GM23338 (cell line): Measurements from ENCODE around the gene CADPS2. TPM values are rescaled to one million over a fixed set of nuclear protein-coding genes. Genes with fewer than 3 reads are reported as not detected.

Experiments used
- ATAC-seq: fragments of 200-7000 bp; cut with Tn5 transposase; 3 replicates; pipeline ENCODE4 v1.9.1; 2020
- DNase-seq: peaks from one replicate; pipeline ENCODE4 v3.0.0-alpha.2; 2015; ENCODE audit warnings: low spot score
- H2AFZ ChIP-seq: fragments of 200-600 bp; sonication (generic); 2 replicates; pipeline ENCODE4 v1.8.0; 2016; ENCODE audit warnings: antibody characterized with exemption, mild to moderate bottlenecking, moderate library complexity
- H3F3A ChIP-seq: fragments of 200-600 bp; sonication (generic); replicated peaks from 2 replicates; pipeline ENCODE4 v1.8.0; 2017; ENCODE audit warnings: antibody characterized with exemption, mixed run types, low read depth
- H3K27ac ChIP-seq: fragments of 200-600 bp; sonication (generic); 2 replicates; pipeline ENCODE4 v1.6.1; 2016; ENCODE audit warnings: low read depth
- H3K27me3 ChIP-seq: fragments of 200-600 bp; sonication (generic); 2 replicates; pipeline ENCODE4 v1.8.0; 2016; ENCODE audit warnings: mild to moderate bottlenecking, mixed run types, moderate library complexity; ENCODE audit not compliant: insufficient read depth
- H3K36me3 ChIP-seq: fragments of 200-600 bp; sonication (generic); 2 replicates; pipeline ENCODE4 v1.8.0; 2016; ENCODE audit warnings: mild to moderate bottlenecking; ENCODE audit not compliant: insufficient read depth
- H3K4me1 ChIP-seq: fragments of 200-600 bp; sonication (generic); 2 replicates; pipeline ENCODE4 v1.8.0; 2016; ENCODE audit warnings: mild to moderate bottlenecking, moderate library complexity; ENCODE audit not compliant: insufficient read depth
- H3K4me2 ChIP-seq: fragments of 200-600 bp; sonication (generic); 2 replicates; pipeline ENCODE4 v1.7.1; 2017; ENCODE audit warnings: mixed run types
- H3K4me3 ChIP-seq: fragments of 200-600 bp; sonication (generic); 2 replicates; pipeline ENCODE4 v1.6.1; 2016; ENCODE audit warnings: mixed run types
- H3K79me2 ChIP-seq: fragments of 200-600 bp; sonication (generic); replicated peaks from 2 replicates; pipeline ENCODE4 v1.8.0; 2017; ENCODE audit warnings: mild to moderate bottlenecking; ENCODE audit not compliant: insufficient read depth
- H3K9me2 ChIP-seq: fragments of 200-600 bp; sonication (generic); 2 replicates; pipeline ENCODE4 v1.8.0; 2017; ENCODE audit not compliant: insufficient read depth
- H4K20me1 ChIP-seq: fragments of 200-600 bp; sonication (generic); replicated peaks from 2 replicates; pipeline ENCODE4 v1.8.0; 2017; ENCODE audit warnings: mild to moderate bottlenecking; ENCODE audit not compliant: insufficient read depth
- H3K27ac Mint-ChIP-seq: 2 replicates; pipeline ENCODE4 v1.8.0; 2020; ENCODE audit warnings: inconsistent platforms, mild to moderate bottlenecking, moderate library complexity, mixed read lengths
- H3K27me3 Mint-ChIP-seq: 3 replicates; pipeline ENCODE4 v1.8.0; 2022; ENCODE audit warnings: low read depth, mild to moderate bottlenecking, moderate library complexity, mixed read lengths, inconsistent platforms; ENCODE audit not compliant: insufficient read depth, poor library complexity
- H3K36me3 Mint-ChIP-seq: 3 replicates; pipeline ENCODE4 v1.8.0; 2021; ENCODE audit warnings: low read depth, mild to moderate bottlenecking, inconsistent platforms, moderate library complexity, mixed read lengths
- H3K4me1 Mint-ChIP-seq: 3 replicates; pipeline ENCODE4 v1.8.0; 2020; ENCODE audit warnings: mild to moderate bottlenecking, inconsistent platforms, mixed read lengths
- H3K4me3 Mint-ChIP-seq: 3 replicates; pipeline ENCODE4 v1.8.0; 2021; ENCODE audit warnings: moderate library complexity, mild to moderate bottlenecking, inconsistent platforms, mixed read lengths
- H3K9me3 Mint-ChIP-seq: 3 replicates; pipeline ENCODE4 v1.8.0; 2020; ENCODE audit warnings: moderate library complexity, mild to moderate bottlenecking, inconsistent platforms, mixed read lengths
- CREB1 ChIP-seq: fragments of 250-450 bp; sonication (Bioruptor Pico); IDR thresholded peaks from 2 replicates; pipeline ENCODE4 v1.5.0; 2020; ENCODE audit warnings: low read depth, mild to moderate bottlenecking, moderate library complexity
- EZH2 ChIP-seq: fragments of 200-600 bp; sonication (generic); IDR thresholded peaks from one replicate; pipeline ENCODE4 v1.8.0; 2017; ENCODE audit warnings: antibody characterized with exemption, mild to moderate bottlenecking, low read depth; ENCODE audit not compliant: unreplicated experiment
- EZH2phosphoT487 ChIP-seq: fragments of 200-600 bp; sonication (generic); IDR thresholded peaks from one replicate; pipeline ENCODE4 v1.8.1; 2018; ENCODE audit warnings: antibody characterized with exemption; ENCODE audit not compliant: unreplicated experiment
- JUNB ChIP-seq: IDR thresholded peaks from one replicate; pipeline ENCODE4 v1.6.1; 2016; ENCODE audit warnings: antibody characterized with exemption; ENCODE audit not compliant: unreplicated experiment
- NANOG ChIP-seq: IDR thresholded peaks from 2 replicates; pipeline ENCODE4 v1.6.1; 2016; ENCODE audit warnings: antibody characterized with exemption, borderline replicate concordance
- POLR2AphosphoS5 ChIP-seq: IDR thresholded peaks from 2 replicates; pipeline ENCODE4 v1.6.1; 2016; ENCODE audit warnings: antibody characterized with exemption, low read depth
- STAT1 ChIP-seq: IDR thresholded peaks from one replicate; pipeline ENCODE4 v1.6.1; 2016; ENCODE audit warnings: antibody characterized with exemption; ENCODE audit not compliant: unreplicated experiment
- ZNF114 ChIP-seq: fragments of 250-450 bp; sonication (Bioruptor Pico); IDR thresholded peaks from 2 replicates; pipeline ENCODE4 v1.5.0; 2020; ENCODE audit warnings: mild to moderate bottlenecking, moderate library complexity
- ZNF331 ChIP-seq: fragments of 250-450 bp; sonication (Bioruptor Pico); IDR thresholded peaks from 2 replicates; pipeline ENCODE4 v1.5.0; 2020; ENCODE audit warnings: low read depth, mild to moderate bottlenecking, moderate library complexity
- polyA plus RNA-seq: library from polyadenylated mRNA; unstranded; fragments of >200 nt; fragmentation: Nextera tagmentation; extraction: Ambion mirVana; gene quantifications from 2 replicates; pipeline ENCODE4 v1.2.1, GENCODE V29; 2016
- total RNA-seq: library from RNA; depleted of rRNA; stranded (reverse); fragments of >200 nt; shearing (Covaris generic); gene quantifications from 2 replicates; pipeline ENCODE4 v1.2.3, GENCODE V29; 2014
- TF ChIP-seq, protein P1 (sequence below): IDR thresholded peaks from 2 replicates; pipeline ENCODE4 v1.6.1; 2016; ENCODE audit warnings: antibody characterized with exemption
- TF ChIP-seq, protein P2 (sequence below), 2 experiments: fragments of 200-600 bp in 1 of 2; sonication (generic) in 1 of 2; conservative IDR thresholded peaks; 2 replicates each; pipeline versions ENCODE4 v1.5.1 to v1.6.1; 2016 to 2017; ENCODE audit warnings: antibody characterized with exemption in 2 of 2, low read depth in 2 of 2, mild to moderate bottlenecking in 2 of 2, moderate library complexity in 1 of 2
- TF ChIP-seq, protein P3 (sequence below): IDR thresholded peaks from one replicate; pipeline ENCODE4 v1.6.1; 2018; ENCODE audit warnings: antibody characterized with exemption; ENCODE audit not compliant: unreplicated experiment
- TF ChIP-seq, protein P4 (sequence below): fragments of 250-450 bp; sonication (Bioruptor Pico); IDR thresholded peaks from 2 replicates; pipeline ENCODE4 v1.5.0; 2020; ENCODE audit warnings: mild to moderate bottlenecking, moderate library complexity

The CADPS2 gene
- total and polyA plus RNA-seq, 2 experiments from 2014 or later: 16.3 to 36.9 TPM

DNA sequence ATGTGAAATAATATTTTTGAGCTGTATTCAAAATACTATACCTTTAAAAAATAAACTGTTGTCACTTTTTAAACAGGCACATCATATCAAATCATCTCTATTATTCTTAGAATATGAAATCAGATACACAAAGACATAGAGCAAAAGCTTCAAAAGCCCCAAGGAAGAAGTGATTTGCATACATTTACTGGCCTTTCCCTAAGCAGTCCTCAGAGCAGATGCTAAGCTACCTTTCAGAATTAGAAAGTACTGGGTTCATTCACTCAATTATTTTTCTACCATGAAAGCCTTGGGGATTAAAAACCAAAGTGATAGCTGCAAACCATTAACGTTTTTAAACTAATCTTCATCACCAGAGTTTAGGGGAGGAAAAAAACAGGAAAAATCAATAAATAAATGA is 127.8 kb downstream of the CADPS2 start:
- Histone ChIP-seq H4K20me1 (no peaks in the 10 kb centered on the region), H3K27ac (no peak overlapping the region), H3K4me3 (no peak overlapping the region), H3K4me2 (no peak overlapping the region), H3K79me2 (no peaks in the 10 kb centered on the region), H2AFZ (no peak overlapping the region), H3F3A (no peaks in the 10 kb centered on the region), H3K27me3 (no peaks in the 10 kb centered on the region), H3K36me3 (no peaks in the 10 kb centered on the region), H3K4me1 (peaks cover 17% of the 10 kb centered on the region), H3K9me2 (no peaks in the 10 kb centered on the region)
- Mint-ChIP-seq H3K4me3 (no peak overlapping the region), H3K27ac (no peak overlapping the region), H3K9me3 (no peaks in the 10 kb centered on the region), H3K36me3 (no peaks in the 10 kb centered on the region), H3K27me3 (peaks cover 3% of the 10 kb centered on the region), H3K4me1 (peaks cover 31% of the 10 kb centered on the region)
- DNase-seq: no peak
- peak; percentile 58 for ATAC-seq
- TF ChIP-seq, protein P1, sequence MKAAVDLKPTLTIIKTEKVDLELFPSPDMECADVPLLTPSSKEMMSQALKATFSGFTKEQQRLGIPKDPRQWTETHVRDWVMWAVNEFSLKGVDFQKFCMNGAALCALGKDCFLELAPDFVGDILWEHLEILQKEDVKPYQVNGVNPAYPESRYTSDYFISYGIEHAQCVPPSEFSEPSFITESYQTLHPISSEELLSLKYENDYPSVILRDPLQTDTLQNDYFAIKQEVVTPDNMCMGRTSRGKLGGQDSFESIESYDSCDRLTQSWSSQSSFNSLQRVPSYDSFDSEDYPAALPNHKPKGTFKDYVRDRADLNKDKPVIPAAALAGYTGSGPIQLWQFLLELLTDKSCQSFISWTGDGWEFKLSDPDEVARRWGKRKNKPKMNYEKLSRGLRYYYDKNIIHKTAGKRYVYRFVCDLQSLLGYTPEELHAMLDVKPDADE: no peak
- TF ChIP-seq CREB1 (CRISPR knock-in tag) (no peak), EZH2phosphoT487 (no peak), ZNF114 (no peak), JUNB (no peak), NANOG (no peak), POLR2AphosphoS5 (no peak), ZNF331 (no peak), EZH2 (no peak), STAT1 (no peak)
- TF ChIP-seq, protein P2, sequence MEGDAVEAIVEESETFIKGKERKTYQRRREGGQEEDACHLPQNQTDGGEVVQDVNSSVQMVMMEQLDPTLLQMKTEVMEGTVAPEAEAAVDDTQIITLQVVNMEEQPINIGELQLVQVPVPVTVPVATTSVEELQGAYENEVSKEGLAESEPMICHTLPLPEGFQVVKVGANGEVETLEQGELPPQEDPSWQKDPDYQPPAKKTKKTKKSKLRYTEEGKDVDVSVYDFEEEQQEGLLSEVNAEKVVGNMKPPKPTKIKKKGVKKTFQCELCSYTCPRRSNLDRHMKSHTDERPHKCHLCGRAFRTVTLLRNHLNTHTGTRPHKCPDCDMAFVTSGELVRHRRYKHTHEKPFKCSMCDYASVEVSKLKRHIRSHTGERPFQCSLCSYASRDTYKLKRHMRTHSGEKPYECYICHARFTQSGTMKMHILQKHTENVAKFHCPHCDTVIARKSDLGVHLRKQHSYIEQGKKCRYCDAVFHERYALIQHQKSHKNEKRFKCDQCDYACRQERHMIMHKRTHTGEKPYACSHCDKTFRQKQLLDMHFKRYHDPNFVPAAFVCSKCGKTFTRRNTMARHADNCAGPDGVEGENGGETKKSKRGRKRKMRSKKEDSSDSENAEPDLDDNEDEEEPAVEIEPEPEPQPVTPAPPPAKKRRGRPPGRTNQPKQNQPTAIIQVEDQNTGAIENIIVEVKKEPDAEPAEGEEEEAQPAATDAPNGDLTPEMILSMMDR (conservative IDR thresholded peaks at IDR 0.05; ENCODE audit: low read depth in 2 of 2): no peak
- TF ChIP-seq, protein P3, sequence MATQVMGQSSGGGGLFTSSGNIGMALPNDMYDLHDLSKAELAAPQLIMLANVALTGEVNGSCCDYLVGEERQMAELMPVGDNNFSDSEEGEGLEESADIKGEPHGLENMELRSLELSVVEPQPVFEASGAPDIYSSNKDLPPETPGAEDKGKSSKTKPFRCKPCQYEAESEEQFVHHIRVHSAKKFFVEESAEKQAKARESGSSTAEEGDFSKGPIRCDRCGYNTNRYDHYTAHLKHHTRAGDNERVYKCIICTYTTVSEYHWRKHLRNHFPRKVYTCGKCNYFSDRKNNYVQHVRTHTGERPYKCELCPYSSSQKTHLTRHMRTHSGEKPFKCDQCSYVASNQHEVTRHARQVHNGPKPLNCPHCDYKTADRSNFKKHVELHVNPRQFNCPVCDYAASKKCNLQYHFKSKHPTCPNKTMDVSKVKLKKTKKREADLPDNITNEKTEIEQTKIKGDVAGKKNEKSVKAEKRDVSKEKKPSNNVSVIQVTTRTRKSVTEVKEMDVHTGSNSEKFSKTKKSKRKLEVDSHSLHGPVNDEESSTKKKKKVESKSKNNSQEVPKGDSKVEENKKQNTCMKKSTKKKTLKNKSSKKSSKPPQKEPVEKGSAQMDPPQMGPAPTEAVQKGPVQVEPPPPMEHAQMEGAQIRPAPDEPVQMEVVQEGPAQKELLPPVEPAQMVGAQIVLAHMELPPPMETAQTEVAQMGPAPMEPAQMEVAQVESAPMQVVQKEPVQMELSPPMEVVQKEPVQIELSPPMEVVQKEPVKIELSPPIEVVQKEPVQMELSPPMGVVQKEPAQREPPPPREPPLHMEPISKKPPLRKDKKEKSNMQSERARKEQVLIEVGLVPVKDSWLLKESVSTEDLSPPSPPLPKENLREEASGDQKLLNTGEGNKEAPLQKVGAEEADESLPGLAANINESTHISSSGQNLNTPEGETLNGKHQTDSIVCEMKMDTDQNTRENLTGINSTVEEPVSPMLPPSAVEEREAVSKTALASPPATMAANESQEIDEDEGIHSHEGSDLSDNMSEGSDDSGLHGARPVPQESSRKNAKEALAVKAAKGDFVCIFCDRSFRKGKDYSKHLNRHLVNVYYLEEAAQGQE: no peak
- TF ChIP-seq, protein P4, sequence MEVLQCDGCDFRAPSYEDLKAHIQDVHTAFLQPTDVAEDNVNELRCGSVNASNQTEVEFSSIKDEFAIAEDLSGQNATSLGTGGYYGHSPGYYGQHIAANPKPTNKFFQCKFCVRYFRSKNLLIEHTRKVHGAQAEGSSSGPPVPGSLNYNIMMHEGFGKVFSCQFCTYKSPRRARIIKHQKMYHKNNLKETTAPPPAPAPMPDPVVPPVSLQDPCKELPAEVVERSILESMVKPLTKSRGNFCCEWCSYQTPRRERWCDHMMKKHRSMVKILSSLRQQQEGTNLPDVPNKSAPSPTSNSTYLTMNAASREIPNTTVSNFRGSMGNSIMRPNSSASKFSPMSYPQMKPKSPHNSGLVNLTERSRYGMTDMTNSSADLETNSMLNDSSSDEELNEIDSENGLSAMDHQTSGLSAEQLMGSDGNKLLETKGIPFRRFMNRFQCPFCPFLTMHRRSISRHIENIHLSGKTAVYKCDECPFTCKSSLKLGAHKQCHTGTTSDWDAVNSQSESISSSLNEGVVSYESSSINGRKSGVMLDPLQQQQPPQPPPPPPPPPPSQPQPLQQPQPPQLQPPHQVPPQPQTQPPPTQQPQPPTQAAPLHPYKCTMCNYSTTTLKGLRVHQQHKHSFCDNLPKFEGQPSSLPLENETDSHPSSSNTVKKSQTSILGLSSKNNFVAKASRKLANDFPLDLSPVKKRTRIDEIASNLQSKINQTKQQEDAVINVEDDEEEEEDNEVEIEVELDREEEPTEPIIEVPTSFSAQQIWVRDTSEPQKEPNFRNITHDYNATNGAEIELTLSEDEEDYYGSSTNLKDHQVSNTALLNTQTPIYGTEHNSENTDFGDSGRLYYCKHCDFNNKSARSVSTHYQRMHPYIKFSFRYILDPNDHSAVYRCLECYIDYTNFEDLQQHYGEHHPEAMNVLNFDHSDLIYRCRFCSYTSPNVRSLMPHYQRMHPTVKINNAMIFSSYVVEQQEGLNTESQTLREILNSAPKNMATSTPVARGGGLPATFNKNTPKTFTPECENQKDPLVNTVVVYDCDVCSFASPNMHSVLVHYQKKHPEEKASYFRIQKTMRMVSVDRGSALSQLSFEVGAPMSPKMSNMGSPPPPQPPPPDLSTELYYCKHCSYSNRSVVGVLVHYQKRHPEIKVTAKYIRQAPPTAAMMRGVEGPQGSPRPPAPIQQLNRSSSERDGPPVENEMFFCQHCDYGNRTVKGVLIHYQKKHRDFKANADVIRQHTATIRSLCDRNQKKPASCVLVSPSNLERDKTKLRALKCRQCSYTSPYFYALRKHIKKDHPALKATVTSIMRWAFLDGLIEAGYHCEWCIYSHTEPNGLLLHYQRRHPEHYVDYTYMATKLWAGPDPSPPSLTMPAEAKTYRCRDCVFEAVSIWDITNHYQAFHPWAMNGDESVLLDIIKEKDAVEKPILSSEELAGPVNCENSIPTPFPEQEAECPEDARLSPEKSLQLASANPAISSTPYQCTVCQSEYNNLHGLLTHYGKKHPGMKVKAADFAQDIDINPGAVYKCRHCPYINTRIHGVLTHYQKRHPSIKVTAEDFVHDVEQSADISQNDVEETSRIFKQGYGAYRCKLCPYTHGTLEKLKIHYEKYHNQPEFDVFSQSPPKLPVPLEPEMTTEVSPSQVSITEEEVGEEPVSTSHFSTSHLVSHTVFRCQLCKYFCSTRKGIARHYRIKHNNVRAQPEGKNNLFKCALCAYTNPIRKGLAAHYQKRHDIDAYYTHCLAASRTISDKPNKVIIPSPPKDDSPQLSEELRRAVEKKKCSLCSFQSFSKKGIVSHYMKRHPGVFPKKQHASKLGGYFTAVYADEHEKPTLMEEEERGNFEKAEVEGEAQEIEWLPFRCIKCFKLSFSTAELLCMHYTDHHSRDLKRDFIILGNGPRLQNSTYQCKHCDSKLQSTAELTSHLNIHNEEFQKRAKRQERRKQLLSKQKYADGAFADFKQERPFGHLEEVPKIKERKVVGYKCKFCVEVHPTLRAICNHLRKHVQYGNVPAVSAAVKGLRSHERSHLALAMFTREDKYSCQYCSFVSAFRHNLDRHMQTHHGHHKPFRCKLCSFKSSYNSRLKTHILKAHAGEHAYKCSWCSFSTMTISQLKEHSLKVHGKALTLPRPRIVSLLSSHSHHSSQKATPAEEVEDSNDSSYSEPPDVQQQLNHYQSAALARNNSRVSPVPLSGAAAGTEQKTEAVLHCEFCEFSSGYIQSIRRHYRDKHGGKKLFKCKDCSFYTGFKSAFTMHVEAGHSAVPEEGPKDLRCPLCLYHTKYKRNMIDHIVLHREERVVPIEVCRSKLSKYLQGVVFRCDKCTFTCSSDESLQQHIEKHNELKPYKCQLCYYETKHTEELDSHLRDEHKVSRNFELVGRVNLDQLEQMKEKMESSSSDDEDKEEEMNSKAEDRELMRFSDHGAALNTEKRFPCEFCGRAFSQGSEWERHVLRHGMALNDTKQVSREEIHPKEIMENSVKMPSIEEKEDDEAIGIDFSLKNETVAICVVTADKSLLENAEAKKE (CRISPR knock-in tag): no peak
